Measurements from ENCODE around the gene ACSF2. TPM values are rescaled to one million over a fixed set of nuclear protein-coding genes. Genes with fewer than 3 reads are reported as not detected.

The ACSF2 gene
- total RNA-seq, 1 experiment from 2014 or later, result 12.2 TPM

- Histone ChIP-seq H3T11ph (ENCODE audit: low read length) (no peak overlapping the region), H2AFZ (ENCODE audit: low read length) (no peak overlapping the region), H3K4ac (ENCODE audit: low read depth, low read length) (no peak overlapping the region), H3K9me3 (ENCODE audit: control insufficient read depth, low read depth, low read length) (no peaks in the 10 kb centered on the region), H3K56ac (ENCODE audit: insufficient read length, low read depth, low read length) (no peak overlapping the region), H3K14ac (ENCODE audit: insufficient read depth, low read length) (no peak overlapping the region), H3K18ac (ENCODE audit: insufficient read length, low read depth, low read length) (no peak overlapping the region), H3K23ac (ENCODE audit: insufficient read length, low read depth, low read length) (no peak overlapping the region), H3K4me1 (ENCODE audit: insufficient read depth, low read length) (peaks cover 3% of the 10 kb centered on the region; the same call in 1 of the 2 replicates), H3K27ac (ENCODE audit: insufficient read length, low read depth, low read length) (no peak overlapping the region), H3K79me2 (ENCODE audit: insufficient read depth, low read length) (no peaks in the 10 kb centered on the region), H2BK15ac (ENCODE audit: low read depth, low read length) (no peak overlapping the region), H2BK12ac (ENCODE audit: insufficient read length, low read depth, low read length) (no peak overlapping the region), H2BK120ac (ENCODE audit: low read depth, low read length, poor library complexity, severe bottlenecking) (no peak overlapping the region), H3K23me2 (ENCODE audit: insufficient read length, low read depth, low read length, poor library complexity, severe bottlenecking) (peaks cover 3% of the 10 kb centered on the region), H3K4me2 (ENCODE audit: insufficient read depth, insufficient read length, low read length) (no peak overlapping the region), H2BK5ac (ENCODE audit: insufficient read length, low read length) (no peak overlapping the region), H2AK5ac (ENCODE audit: insufficient read length, low read length) (no peak overlapping the region), H4K8ac (replicated peaks; ENCODE audit: insufficient read length, low read depth, low read length) (no peak overlapping the region), H3K79me1 (ENCODE audit: insufficient read depth, low read depth, low read length, poor library complexity, severe bottlenecking) (no peaks in the 10 kb centered on the region), H4K91ac (ENCODE audit: insufficient read length, low read depth, low read length) (no peak overlapping the region), H3K27me3 (ENCODE audit: insufficient read depth, low read length) (peaks cover 12% of the 10 kb centered on the region; the same call in 1 of the 2 replicates), H2BK20ac (ENCODE audit: low read depth, low read length, poor library complexity, severe bottlenecking) (no peak overlapping the region), H4K20me1 (ENCODE audit: control insufficient read depth, insufficient read depth, insufficient read length) (no peaks in the 10 kb centered on the region), H3K9ac (ENCODE audit: extremely low read depth, insufficient read length, low read length) (no peak overlapping the region), H4K5ac (ENCODE audit: insufficient read length, low read depth, low read length) (no peak overlapping the region)
- no CpG with 5 or more reads among the region's 6 CpGs for WGBS (ENCODE audit: extremely low coverage, insufficient read length, low lambda C conversion rate)
- no peaks in the 10 kb centered on the region for H3K9me3 Mint-ChIP-seq
- no peak for DNase-seq
- H3K4me1 Mint-ChIP-seq, result peaks cover 16 to 19% of the 10 kb centered on the region in 2 experiments
- peaks cover 28% of the 10 kb centered on the region for H3K27me3 Mint-ChIP-seq (ENCODE audit: low read depth)
- no peak overlapping the region for H3K4me3 Mint-ChIP-seq
- no peak overlapping the region for H3K27ac Mint-ChIP-seq
- peaks cover 0 to 4% (median 2%) of the 10 kb centered on the region in 3 experiments; a peak in 4 of 7 replicates for H3K36me3 Mint-ChIP-seq (ENCODE audit: insufficient read depth in 1 of 3, low read depth in 3 of 3)
- no peak for TF ChIP-seq CTCF (conservative IDR thresholded peaks at IDR 0.05)
Measured at GRCh38 chr17:50465171-50465570, 39.2 kb downstream of the ACSF2 start.
